Upper lobe of right lung (tissue), 1 donor: Measurements from ENCODE around the gene VPS13D. TPM values are rescaled to one million over a fixed set of nuclear protein-coding genes. Genes with fewer than 3 reads are reported as not detected.
A peak's percentile ranks its signal among the peaks of the same experiment; 100 is the strongest.

Experiments
- ATAC-seq: fragments of 200-7000 bp; cut with Tn5 transposase; one replicate; pipeline ENCODE4 v1.9.1; 2020; ENCODE audit warnings: mild to moderate bottlenecking, moderate library complexity
- DNase-seq: peaks from one replicate; pipeline ENCODE4 v3.0.0-alpha.2; 2020
- H3K27ac ChIP-seq: fragments of 200-600 bp; one replicate; pipeline ENCODE4 v1.8.0; 2022
- H3K27me3 ChIP-seq: fragments of 200-600 bp; one replicate; pipeline ENCODE4 v1.8.0; 2022; ENCODE audit warnings: mild to moderate bottlenecking
- H3K36me3 ChIP-seq: fragments of 200-600 bp; one replicate; pipeline ENCODE4 v1.8.0; 2022
- H3K4me1 ChIP-seq: fragments of 200-600 bp; one replicate; pipeline ENCODE4 v1.8.0; 2022
- H3K4me3 ChIP-seq: fragments of 200-600 bp; one replicate; pipeline ENCODE4 v1.8.0; 2022; ENCODE audit warnings: mild to moderate bottlenecking
- H3K9me3 ChIP-seq: fragments of 200-600 bp; one replicate; pipeline ENCODE4 v1.8.0; 2022
- CTCF ChIP-seq: fragments of 200-600 bp; IDR thresholded peaks from one replicate; pipeline ENCODE4 v1.8.0; 2022; ENCODE audit warnings: antibody characterized with exemption
- intact Hi-C: fragments of 100-400 bp; cut with DNase I; formaldehyde crosslinking; loops from one replicate; pipeline ENCODE4 v1.11.0; 2022
- total RNA-seq: library from RNA; stranded (reverse); fragmentation: NEBNext Ultra II Directional; extraction: Animal tissue kit (Norgen Biotek cat#: 25700); gene quantifications from one replicate; pipeline ENCODE4 v1.2.1, GENCODE V29; 2021
- donor health status: DM: no; HTN: yes; CAD: no; lungs with severe emphysema.

Gene VPS13D
- total RNA-seq, 1 donor from 2014 or later, result 74.7 TPM

- ATAC-seq (no peak), DNase-seq (no peak)
- TF ChIP-seq CTCF, result no peak
- Histone ChIP-seq H3K27ac (no peak overlapping the region), H3K9me3 (no peaks in the 10 kb centered on the region), H3K27me3 (no peaks in the 10 kb centered on the region), H3K4me1 (peaks cover 10% of the 10 kb centered on the region), H3K36me3 (peaks cover 42% of the 10 kb centered on the region), H3K4me3 (no peak overlapping the region)
- intact Hi-C loops, result loop anchor here (10.0 kb wide), 1 partner anchor 50 kb away; no protein-coding TSS in a partner anchor
These were observed 35.1 kb upstream of the VPS13D start for GRCh38 chr1:12194666-12195216.

GRCh38 chr1:12195416-12195815 is 34.4 kb upstream of the VPS13D start:
- Histone ChIP-seq H3K27ac (no peak overlapping the region), H3K9me3 (no peaks in the 10 kb centered on the region), H3K27me3 (no peaks in the 10 kb centered on the region), H3K4me3 (no peak overlapping the region), H3K4me1 (peaks cover 10% of the 10 kb centered on the region), H3K36me3 (peaks cover 44% of the 10 kb centered on the region)
- no peak for TF ChIP-seq CTCF
- no peak for DNase-seq
- no peak for ATAC-seq
- intact Hi-C loops, result loop anchor here (10.0 kb wide), 1 partner anchor 51 kb away; no protein-coding TSS in a partner anchor

GRCh38 chr1:12196641-12197482 is 33.0 kb upstream of the VPS13D start:
- no peak overlapping the region for H3K27ac ChIP-seq
- H3K4me1 ChIP-seq, result peaks cover 10% of the 10 kb centered on the region
- ATAC-seq (peak; percentile 88), DNase-seq (peak; percentile 80)
- H3K9me3 ChIP-seq, result no peaks in the 10 kb centered on the region
- peaks cover 33% of the 10 kb centered on the region for H3K36me3 ChIP-seq
- H3K27me3 ChIP-seq, result no peaks in the 10 kb centered on the region
- peak; percentile 27 for TF ChIP-seq CTCF
- intact Hi-C loops, result loop anchor here (10.0 kb wide), 1 partner anchor 52 kb away; no protein-coding TSS in a partner anchor
- no peak overlapping the region for H3K4me3 ChIP-seq

GRCh38 chr1:12197483-12197880 is 32.3 kb upstream of the VPS13D start:
- Histone ChIP-seq H3K27ac (no peak overlapping the region), H3K36me3 (peaks cover 36% of the 10 kb centered on the region), H3K27me3 (no peaks in the 10 kb centered on the region), H3K9me3 (no peaks in the 10 kb centered on the region), H3K4me3 (no peak overlapping the region), H3K4me1 (peaks cover 10% of the 10 kb centered on the region)
- intact Hi-C loops, result loop anchor here (10.0 kb wide), 1 partner anchor 53 kb away; no protein-coding TSS in a partner anchor
- TF ChIP-seq CTCF, result no peak
- DNase-seq (no peak), ATAC-seq (no peak)

- intact Hi-C loops, result no loop called here
- ATAC-seq (no peak), DNase-seq (no peak)
- Histone ChIP-seq H3K4me1 (peaks cover 10% of the 10 kb centered on the region), H3K36me3 (peaks cover 25% of the 10 kb centered on the region), H3K27ac (no peak overlapping the region), H3K4me3 (no peak overlapping the region), H3K9me3 (no peaks in the 10 kb centered on the region), H3K27me3 (no peaks in the 10 kb centered on the region)
- TF ChIP-seq CTCF, result no peak
These were observed 29.6 kb upstream of the VPS13D start for GRCh38 chr1:12200208-12200607.
